Thymus (tissue), 14 donors: ENCODE data around the gene SP110. TPM values are rescaled to one million over a fixed set of nuclear protein-coding genes. Genes with fewer than 3 reads are reported as not detected.
"Not testable (repeated sequence)": the region's sequence is repeated elsewhere in the genome, so short reads cannot be mapped to it uniquely, and the experiment has no call there.

Source experiments
- DNase-seq, 9 donors: peaks; one replicate each; pipeline ENCODE4 v3.0.0-alpha.2; 2013; ENCODE audit warnings: low spot score in 9 of 9, low read depth in 6 of 9, missing footprints in 1 of 9
- H3K27ac ChIP-seq, 2 donors: one replicate each; pipeline ENCODE4 v1.5.1; 2013; ENCODE audit warnings: control low read depth in 1 of 2, low read depth in 1 of 2, low read length in 1 of 2, mild to moderate bottlenecking in 1 of 2, moderate library complexity in 1 of 2
- H3K27me3 ChIP-seq, 2 donors: one replicate each; pipeline ENCODE4 v1.5.1; 2013; ENCODE audit warnings: low read length in 1 of 2; ENCODE audit not compliant: control insufficient read depth in 2 of 2, insufficient read depth in 1 of 2
- H3K36me3 ChIP-seq, 2 donors: one replicate each; pipeline ENCODE4 v1.5.1; 2013; ENCODE audit warnings: low read length in 1 of 2, mild to moderate bottlenecking in 1 of 2, moderate library complexity in 1 of 2; ENCODE audit not compliant: control insufficient read depth in 2 of 2, insufficient read depth in 2 of 2
- H3K4me1 ChIP-seq, 2 donors: one replicate each; pipeline ENCODE4 v1.5.1; 2013; ENCODE audit warnings: low read length in 2 of 2; ENCODE audit not compliant: control insufficient read depth in 2 of 2, insufficient read depth in 2 of 2
- H3K4me3 ChIP-seq, 2 donors: one replicate each; pipeline ENCODE4 v1.5.1; 2013; ENCODE audit warnings: low read length in 2 of 2, control low read depth in 1 of 2, mild to moderate bottlenecking in 1 of 2
- H3K9me3 ChIP-seq, 2 donors: one replicate each; pipeline ENCODE4 v1.5.1; 2013; ENCODE audit warnings: low read length in 1 of 2, mild to moderate bottlenecking in 1 of 2; ENCODE audit not compliant: control insufficient read depth in 2 of 2, insufficient read depth in 1 of 2
- WGBS: extraction: QIAGEN DNeasy Blood & Tissue Kit; methylation state at CpG from one replicate; pipeline ENCODE4 v1.1.7; 2013; 5-methylcytosine and 5-hydroxymethylcytosine counted together
- long read RNA-seq, 10 donors: transcript quantifications; one replicate each; lab custom pipeline, GENCODE V29; 2026
- polyA plus RNA-seq: library from polyadenylated mRNA; stranded (reverse); fragments of 200-250 nt; gene quantifications from one replicate; pipeline ENCODE4 v1.2.3, GENCODE V29; 2013
- total RNA-seq: library from RNA; stranded (reverse); fragments of 120-200 nt; gene quantifications from one replicate; pipeline ENCODE4 v1.2.4, GENCODE V29; 2013
- donor health status: healthy.

SP110 gene
- total RNA-seq (50.1 TPM), polyA plus RNA-seq (42.8 TPM)
- long read RNA-seq, donor 1: 0 reads
- long read RNA-seq, donor 2, partial matches to known transcripts: 23 of 32 reads
- long read RNA-seq, donor 2, other reads (novel, unspliced or antisense): 0 of 32 reads
- long read RNA-seq, donor 3, partial matches to known transcripts: 12 of 14 reads
- long read RNA-seq, donor 3, other reads (novel, unspliced or antisense): 0 of 14 reads
- long read RNA-seq, donor 4, partial matches to known transcripts: 0 of 3 reads
- long read RNA-seq, donor 4, other reads (novel, unspliced or antisense): 0 of 3 reads
- long read RNA-seq, donor 5, transcript SP110-202 (15 exons, 2,080 nt): major isoform, 7 of 164 reads
- long read RNA-seq, donor 5, partial matches to known transcripts: 155 of 164 reads
- long read RNA-seq, donor 5, other reads (novel, unspliced or antisense): 0 of 164 reads
- long read RNA-seq, donor 6, partial matches to known transcripts: 5 of 8 reads
- long read RNA-seq, donor 6, other reads (novel, unspliced or antisense): 0 of 8 reads
- long read RNA-seq, donor 7, partial matches to known transcripts: 91 of 137 reads
- long read RNA-seq, donor 7, other reads (novel, unspliced or antisense): 43 of 137 reads
- long read RNA-seq, donor 8, partial matches to known transcripts: 0 of 2 reads
- long read RNA-seq, donor 8, other reads (novel, unspliced or antisense): 0 of 2 reads
- long read RNA-seq, donor 9, partial matches to known transcripts: 5 of 7 reads
- long read RNA-seq, donor 9, other reads (novel, unspliced or antisense): 0 of 7 reads
- long read RNA-seq, donor 10, partial matches to known transcripts: 5 of 7 reads
- long read RNA-seq, donor 10, other reads (novel, unspliced or antisense): 0 of 7 reads

DNA sequence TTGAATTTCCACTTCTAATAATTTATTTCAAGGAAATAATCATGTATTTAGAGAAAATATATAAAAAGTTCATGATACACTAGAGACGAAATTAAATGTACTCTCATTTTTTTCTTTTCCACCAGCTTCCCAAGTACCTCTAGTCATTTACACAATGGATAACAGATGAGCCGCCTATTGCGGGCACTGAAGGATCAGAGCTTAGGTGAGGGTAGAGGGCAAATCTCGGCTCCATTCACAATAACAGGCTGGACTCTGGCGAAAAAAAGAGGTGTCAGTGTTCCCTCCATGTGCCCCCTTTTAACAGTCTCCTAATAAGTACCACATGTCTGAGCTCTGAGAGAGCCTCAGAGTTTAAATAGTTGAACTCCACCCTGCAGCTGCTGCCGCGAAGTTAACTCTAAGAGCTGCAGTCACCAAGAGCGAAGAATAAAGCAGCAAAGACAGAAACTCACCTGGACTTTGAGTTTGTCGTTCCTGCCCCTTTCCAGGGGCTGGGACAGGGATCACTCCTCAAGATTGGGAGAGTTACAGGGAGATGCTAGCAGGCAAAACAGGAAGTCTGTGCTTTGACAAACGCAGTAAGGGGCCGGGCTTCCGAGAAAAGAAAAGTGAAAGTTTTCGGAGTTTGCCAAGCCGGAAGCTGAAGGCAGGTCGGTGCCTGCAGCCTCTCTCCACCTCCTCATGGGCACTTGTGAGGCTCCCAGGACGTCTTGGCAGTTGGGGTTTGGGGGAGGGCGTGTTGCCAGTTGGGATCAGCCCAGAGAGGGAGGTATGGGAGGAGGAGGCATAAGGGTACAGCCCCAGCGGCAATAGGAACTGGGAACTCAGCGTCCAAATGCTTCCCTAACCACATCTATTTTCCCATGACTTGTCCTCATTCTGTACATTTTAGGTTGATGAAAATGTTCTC is at the start of gene SP110:
TSS of gene SP110 (minus strand) at position 566 of the 913 bp plus-strand sequence. CDS start 3,057 bp downstream, outside the sequence.
- DNase-seq: peak; percentile 69 to 94 (median 81)
- Histone ChIP-seq H3K27me3 (no peaks in the 10 kb centered on the region), H3K9me3 (no peaks in the 10 kb centered on the region), H3K36me3 (peaks cover 17 to 19% of the 10 kb centered on the region in 2 donors), H3K4me3 (peak within 1 kb of the TSS; percentile 67 to 80), H3K4me1 (peaks cover 10 to 17% of the 10 kb centered on the region in 2 donors), H3K27ac (peak within 1 kb of the TSS; percentile 80 to 95)
- 2% methylated on average over 19 of the region's 19 CpGs for WGBS

DNA sequence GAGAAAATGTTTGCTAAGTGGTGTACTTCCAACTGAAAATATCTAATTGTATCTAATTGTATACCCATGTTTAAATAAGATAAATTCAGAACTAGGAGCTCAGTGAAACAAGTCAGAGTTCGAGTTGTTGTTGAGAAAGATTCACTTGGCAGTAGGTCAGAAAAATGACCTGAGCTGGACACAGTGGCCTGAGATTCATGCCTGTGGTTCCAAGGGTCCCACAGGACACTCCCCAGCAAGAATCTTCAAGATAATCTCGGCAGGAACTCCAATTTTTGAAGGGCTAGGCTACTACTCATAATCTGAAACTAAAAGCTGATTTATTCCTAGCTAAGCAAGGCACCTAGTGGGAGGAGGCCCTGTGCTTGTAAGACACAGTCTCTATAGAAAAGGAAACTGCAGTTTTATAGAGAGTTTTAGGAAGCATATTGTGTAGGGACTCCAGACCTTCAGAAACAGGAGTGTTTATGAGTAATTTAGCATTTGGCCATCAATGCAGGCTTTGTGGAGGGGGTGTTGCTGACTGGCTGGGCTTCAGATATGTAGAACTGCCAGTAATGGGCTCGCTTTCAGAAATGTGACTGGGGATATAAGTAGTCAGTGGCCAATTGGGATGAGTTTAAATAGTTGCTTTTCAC is 48.9 kb upstream of the SP110 start:
- no peak for DNase-seq
- Histone ChIP-seq H3K27me3 (no peaks in the 10 kb centered on the region), H3K9me3 (no peaks in the 10 kb centered on the region), H3K36me3 (no peaks in the 10 kb centered on the region), H3K4me1 (no peaks in the 10 kb centered on the region), H3K4me3 (no peak overlapping the region), H3K27ac (no peak overlapping the region)
- 92% methylated on average over 3 of the region's 3 CpGs for WGBS

DNA sequence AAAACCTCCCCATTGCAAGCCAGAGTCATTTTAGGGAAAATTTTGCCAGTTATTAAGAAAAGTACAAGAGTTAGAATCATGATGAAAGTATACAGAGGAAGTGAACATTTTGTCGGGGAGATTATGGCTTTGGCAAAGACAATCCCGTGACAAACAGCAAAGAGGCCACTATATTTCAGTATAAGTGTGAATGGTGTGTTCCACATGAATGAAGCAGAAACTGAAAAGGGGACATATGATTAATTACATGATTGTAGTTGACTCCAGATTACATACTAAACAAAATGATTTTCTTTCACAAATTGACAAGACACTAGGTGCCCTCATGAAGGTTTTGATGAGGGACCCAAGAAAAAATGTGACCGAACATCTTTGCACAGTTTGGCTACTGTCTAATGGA is 47.8 kb upstream of the SP110 start:
- Histone ChIP-seq H3K4me1 (no peaks in the 10 kb centered on the region), H3K36me3 (no peaks in the 10 kb centered on the region), H3K9me3 (no peaks in the 10 kb centered on the region), H3K27me3 (no peaks in the 10 kb centered on the region), H3K27ac (no peak overlapping the region), H3K4me3 (no peak overlapping the region)
- 89% methylated on average over 3 of the region's 3 CpGs for WGBS
- no peak for DNase-seq

DNA sequence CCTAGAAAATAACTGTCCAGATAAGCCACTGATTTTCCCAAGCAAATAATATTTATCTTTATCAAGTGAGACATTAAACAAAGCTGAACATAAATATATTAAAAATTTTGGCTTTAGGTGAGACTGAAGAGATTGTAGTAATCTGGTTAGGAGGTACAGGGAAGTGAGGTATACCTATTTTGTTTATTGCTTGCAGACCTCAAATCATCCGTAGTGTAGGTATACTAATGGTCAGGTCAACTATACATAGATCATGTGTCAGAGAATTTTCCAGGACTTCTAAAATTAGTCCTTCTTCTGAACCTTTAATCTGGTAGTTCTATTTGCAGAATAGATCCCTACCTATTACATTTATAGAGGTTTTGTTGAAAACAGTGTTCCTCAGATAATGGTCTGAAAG is 47.3 kb upstream of the SP110 start:
- no peaks in the 10 kb centered on the region for H3K4me1 ChIP-seq
- DNase-seq: no peak
- no peak overlapping the region for H3K27ac ChIP-seq
- 94% methylated on average over 1 of the region's 1 CpG for WGBS
- H3K9me3 ChIP-seq: no peaks in the 10 kb centered on the region
- H3K4me3 ChIP-seq: no peak overlapping the region
- no peaks in the 10 kb centered on the region for H3K36me3 ChIP-seq
- H3K27me3 ChIP-seq: no peaks in the 10 kb centered on the region

DNA sequence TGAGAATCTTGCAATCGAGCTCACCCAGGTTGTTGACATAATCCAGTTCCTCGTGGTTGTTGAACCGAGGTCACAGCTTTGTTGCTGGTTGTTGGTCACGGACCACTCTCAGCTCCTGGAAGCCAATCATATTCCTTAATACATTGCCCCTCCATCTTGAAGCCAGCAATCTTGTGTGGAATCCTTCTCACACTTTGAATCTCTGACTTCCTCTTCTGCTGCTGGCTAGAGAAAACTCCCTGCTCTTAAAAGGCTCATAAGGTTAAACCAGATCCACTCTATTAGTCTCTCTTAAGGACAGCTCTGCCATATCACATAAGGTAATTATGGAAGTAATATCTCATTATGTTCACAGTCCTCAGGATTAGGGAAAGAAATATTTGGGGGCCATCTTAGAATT is 46.9 kb upstream of the SP110 start:
- WGBS: 95% methylated on average over 4 of the region's 4 CpGs
- Histone ChIP-seq H3K9me3 (no peaks in the 10 kb centered on the region), H3K27me3 (no peaks in the 10 kb centered on the region), H3K4me3 (no peak overlapping the region), H3K27ac (no peak overlapping the region), H3K4me1 (no peaks in the 10 kb centered on the region), H3K36me3 (no peaks in the 10 kb centered on the region)
- DNase-seq: no peak

DNA sequence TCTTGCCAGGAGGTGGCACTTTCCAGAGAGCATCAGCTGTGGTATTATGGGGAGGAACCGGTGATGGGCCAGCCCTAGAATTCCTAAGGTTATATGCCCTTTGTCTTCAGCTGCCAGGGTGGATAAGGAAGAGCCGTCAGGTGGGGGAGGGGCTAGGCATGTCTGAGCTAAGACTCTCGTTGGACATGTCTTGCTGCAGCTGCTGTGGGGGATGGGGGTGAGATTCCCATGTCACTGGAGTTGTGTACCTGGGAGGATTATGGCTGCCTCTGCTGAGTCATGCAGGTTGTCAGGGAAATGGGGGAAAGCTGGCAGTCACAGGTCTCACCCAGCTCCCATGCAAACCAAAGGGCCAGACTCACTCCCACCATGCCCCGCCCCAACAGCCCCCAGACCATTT is 45.2 kb upstream of the SP110 start:
- H3K36me3 ChIP-seq, H3K27ac ChIP-seq, DNase-seq, H3K9me3 ChIP-seq, H3K4me3 ChIP-seq, H3K4me1 ChIP-seq, H3K27me3 ChIP-seq: not testable (repeated sequence)
- 68% methylated on average over 4 of the region's 4 CpGs for WGBS

DNA sequence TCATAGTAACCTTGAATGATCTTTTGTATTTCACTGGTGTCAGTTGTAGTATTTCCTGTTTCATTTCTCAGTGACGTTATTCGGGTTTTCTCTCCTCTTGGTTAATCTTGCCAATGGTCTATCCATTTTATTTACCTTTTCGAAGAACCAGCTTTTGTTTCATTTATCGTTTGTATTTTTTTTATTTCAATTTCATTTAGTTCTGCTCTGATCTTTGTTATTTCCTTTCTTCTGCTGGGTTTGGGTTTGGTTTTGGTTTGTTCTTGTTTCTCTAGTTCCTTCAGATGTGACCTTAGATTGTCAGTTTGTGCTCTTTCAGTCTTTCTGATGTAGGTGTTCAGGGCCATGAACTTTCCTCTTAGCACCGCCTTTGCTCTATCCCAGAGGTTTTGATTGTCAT is 42.5 kb upstream of the SP110 start:
- no peaks in the 10 kb centered on the region for H3K27me3 ChIP-seq
- no peaks in the 10 kb centered on the region for H3K9me3 ChIP-seq
- H3K36me3 ChIP-seq: no peaks in the 10 kb centered on the region
- DNase-seq: no peak
- peak overlapping the region in 1 of 2 donors; percentile 18 for H3K27ac ChIP-seq
- no peaks in the 10 kb centered on the region for H3K4me1 ChIP-seq
- 85% methylated on average over 5 of the region's 5 CpGs for WGBS
- no peak overlapping the region for H3K4me3 ChIP-seq

DNA sequence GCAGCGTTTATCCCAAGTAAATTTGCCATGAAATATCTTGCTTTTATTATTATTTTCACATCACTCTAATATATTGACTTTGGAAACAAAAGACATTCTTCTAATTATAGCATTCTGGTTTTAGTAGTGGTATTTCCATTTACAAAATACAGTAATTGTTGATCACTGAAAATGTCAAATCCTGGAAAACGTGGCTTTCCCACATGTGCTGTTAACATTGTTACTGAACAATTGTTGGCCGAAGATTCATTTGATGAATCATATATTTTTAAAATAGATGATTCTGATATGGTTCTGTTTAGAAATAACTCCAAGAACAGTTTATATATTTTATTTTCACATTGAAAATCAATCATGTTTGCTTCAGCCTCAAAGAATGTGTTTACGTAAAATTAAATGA is 38.7 kb upstream of the SP110 start:
- no peak overlapping the region for H3K4me3 ChIP-seq
- DNase-seq: no peak
- H3K27ac ChIP-seq: no peak overlapping the region
- 94% methylated on average over 4 of the region's 4 CpGs for WGBS
- peaks cover 0 to 4% of the 10 kb centered on the region in 2 donors for H3K4me1 ChIP-seq
- H3K36me3 ChIP-seq: no peaks in the 10 kb centered on the region
- H3K27me3 ChIP-seq: no peaks in the 10 kb centered on the region
- no peaks in the 10 kb centered on the region for H3K9me3 ChIP-seq
